HCT116 (cell line): ENCODE measurements around the gene BRIP1. TPM values are rescaled to one million over a fixed set of nuclear protein-coding genes. Genes with fewer than 3 reads are reported as not detected.

Source experiments
- ATAC-seq: fragments of 200-7000 bp; cut with Tn5 transposase; 2 replicates; pipeline ENCODE4 v1.9.1; 2020; ENCODE audit warnings: mild to moderate bottlenecking, moderate library complexity
- BruUV-seq: library from RNA; stranded (reverse); fragments of 400-500 nt; replicated peaks from 2 replicates; lab custom pipeline; 2021; lab: Mats Ljungman, UMichigan
- CTCF ChIA-PET: fragments of 300-600 bp; sonication (Branson Sonifier 250); formaldehyde crosslinking; loops from one replicate; lab custom pipeline; 2021; ENCODE audit warnings: antibody characterized with exemption; lab: Charles Lee
- POLR2A ChIA-PET: fragments of 300-600, 350-600 bp; sonication (Branson Sonifier 250); formaldehyde crosslinking; loops from one replicate; lab custom pipeline; 2021; ENCODE audit warnings: antibody characterized with exemption; lab: Charles Lee
- RAD21 ChIA-PET, 2 experiments: fragments of 300-600 bp; sonication (Branson Sonifier 250); formaldehyde crosslinking; loops; one replicate each; lab custom pipeline; 2023; ENCODE audit warnings: low total read pairs in 2 of 2; ENCODE audit not compliant: uncharacterized antibody in 2 of 2, unreplicated experiment in 2 of 2, low non-redundant PET in 1 of 2; lab: Charles Lee
- DNase-seq: peaks from one replicate; pipeline ENCODE4 v3.0.0-alpha.2; 2010; ENCODE audit warnings: low read depth, low spot score
- H2AFZ ChIP-seq: fragments of 200-600 bp; shearing (Covaris generic), sonication (generic); 2 replicates; pipeline ENCODE4 v1.6.1; 2017; ENCODE audit warnings: low read depth, mixed run types, mixed read lengths, antibody characterized with exemption, low read length; ENCODE audit not compliant: poor library complexity, severe bottlenecking
- H3K27ac ChIP-seq: 2 replicates; pipeline ENCODE4 v1.5.1; 2012; ENCODE audit warnings: low read depth, low read length
- H3K27me3 ChIP-seq: fragments of 200-600 bp; sonication (generic); 2 replicates; pipeline ENCODE4 v1.6.1; 2016; ENCODE audit warnings: mixed run types, low read length, mixed read lengths; ENCODE audit not compliant: insufficient read depth
- H3K36me3 ChIP-seq, 2 experiments: fragments of 200-500 bp in 1 of 2; fragments of 200-600 bp in 1 of 2; sonication (Bioruptor generic) in 1 of 2; sonication (generic) in 1 of 2; 2 replicates each; pipeline versions ENCODE4 v1.5.1 to v1.6.1; 2014 to 2016; ENCODE audit warnings: low read length in 2 of 2, inconsistent platforms in 1 of 2, mixed read lengths in 1 of 2, mixed run types in 1 of 2; ENCODE audit not compliant: insufficient read depth in 2 of 2, control insufficient read depth in 1 of 2
- H3K4me1 ChIP-seq, 2 experiments: fragments of 200-600 bp in 1 of 2; sonication (generic) in 1 of 2; 2 replicates each; pipeline versions ENCODE4 v1.5.1 to v1.6.1; 2012 to 2017; ENCODE audit warnings: low read length in 2 of 2, inconsistent platforms in 1 of 2, mild to moderate bottlenecking in 1 of 2, mixed read lengths in 1 of 2, mixed run types in 1 of 2, moderate library complexity in 1 of 2; ENCODE audit not compliant: insufficient read depth in 2 of 2, control insufficient read depth in 1 of 2
- H3K4me2 ChIP-seq: fragments of 200-600 bp; sonication (generic); 2 replicates; pipeline ENCODE4 v1.6.1; 2017; ENCODE audit warnings: mixed run types, low read length, mixed read lengths
- H3K4me3 ChIP-seq, 2 experiments: fragments of 200-600 bp in 1 of 2; sonication (generic) in 1 of 2; replicated peaks in 1 of 2; 2 replicates each; pipeline ENCODE4 v1.5.1; 2011 to 2016; ENCODE audit warnings: low read length in 2 of 2, control low read depth in 1 of 2, low read depth in 1 of 2, mild to moderate bottlenecking in 1 of 2, mixed read lengths in 1 of 2, mixed run types in 1 of 2
- H3K79me2 ChIP-seq: fragments of 200-600 bp; sonication (generic); 2 replicates; pipeline ENCODE4 v1.6.1; 2017; ENCODE audit warnings: mild to moderate bottlenecking, mixed run types, low read length, moderate library complexity, mixed read lengths; ENCODE audit not compliant: insufficient read depth
- H3K9ac ChIP-seq: fragments of 200-600 bp; sonication (generic); 2 replicates; pipeline ENCODE4 v1.6.1; 2016; ENCODE audit warnings: low read length, mixed read lengths
- H3K9me2 ChIP-seq: fragments of 200-600 bp; sonication (generic), shearing (Covaris generic); 2 replicates; pipeline ENCODE4 v1.6.1; 2017; ENCODE audit warnings: mixed run types, mild to moderate bottlenecking, moderate library complexity; ENCODE audit not compliant: insufficient read depth
- H3K9me3 ChIP-seq, 2 experiments: fragments of 200-500 bp in 1 of 2; fragments of 200-600 bp in 1 of 2; sonication (Bioruptor generic) in 1 of 2; sonication (generic) in 1 of 2; 2 replicates each; pipeline ENCODE4 v1.6.1; 2014 to 2017; ENCODE audit warnings: low read length in 2 of 2, mixed read lengths in 2 of 2, inconsistent platforms in 1 of 2, low read depth in 1 of 2, mild to moderate bottlenecking in 1 of 2, mixed run types in 1 of 2, moderate library complexity in 1 of 2; ENCODE audit not compliant: control insufficient read depth in 1 of 2, insufficient read depth in 1 of 2
- H4K20me1 ChIP-seq: fragments of 200-600 bp; sonication (generic), shearing (Covaris generic); 2 replicates; pipeline ENCODE4 v1.6.1; 2017; ENCODE audit warnings: mixed run types, mild to moderate bottlenecking, moderate library complexity; ENCODE audit not compliant: insufficient read depth
- CBX3 ChIP-seq: IDR thresholded peaks from 2 replicates; pipeline ENCODE4 v1.6.1; 2012; ENCODE audit warnings: low read depth
- CEBPB ChIP-seq: IDR thresholded peaks from 2 replicates; pipeline ENCODE4 v1.6.1; 2012; ENCODE audit warnings: low read depth
- EGR1 ChIP-seq: IDR thresholded peaks from 2 replicates; pipeline ENCODE4 v1.6.1; 2012; ENCODE audit warnings: low read depth
- ELF1 ChIP-seq: IDR thresholded peaks from 2 replicates; pipeline ENCODE4 v1.6.1; 2012; ENCODE audit warnings: low read depth, borderline replicate concordance
- EZH2phosphoT487 ChIP-seq: fragments of 200-600 bp; IDR thresholded peaks from 2 replicates; pipeline ENCODE4 v1.6.1; 2018; ENCODE audit warnings: antibody characterized with exemption, borderline replicate concordance
- FOSL1 ChIP-seq: IDR thresholded peaks from 2 replicates; pipeline ENCODE4 v1.6.1; 2012; ENCODE audit warnings: low read depth
- POLR2A ChIP-seq: IDR thresholded peaks from 2 replicates; pipeline ENCODE4 v1.7.0; 2011; ENCODE audit warnings: borderline replicate concordance; ENCODE audit not compliant: insufficient read depth, insufficient read length; ENCODE audit errors: extremely low read depth
- POLR2AphosphoS5 ChIP-seq: IDR thresholded peaks from 2 replicates; pipeline ENCODE4 v1.6.1; 2011; ENCODE audit warnings: mild to moderate bottlenecking, low read depth, low read length, moderate library complexity
- RAD21 ChIP-seq: IDR thresholded peaks from 2 replicates; pipeline ENCODE4 v1.6.1; 2012; ENCODE audit warnings: low read depth, mild to moderate bottlenecking
- SIN3A ChIP-seq: IDR thresholded peaks from 2 replicates; pipeline ENCODE4 v1.6.1; 2012; ENCODE audit warnings: low read depth
- SP1 ChIP-seq: IDR thresholded peaks from 2 replicates; pipeline ENCODE4 v1.6.1; 2012; ENCODE audit warnings: low read depth
- SRF ChIP-seq: IDR thresholded peaks from 2 replicates; pipeline ENCODE4 v1.6.1; 2012; ENCODE audit warnings: low read depth
- TCF7L2 ChIP-seq: IDR thresholded peaks from 2 replicates; pipeline ENCODE4 v1.7.0; 2011; ENCODE audit warnings: borderline replicate concordance, inconsistent platforms; ENCODE audit not compliant: insufficient read depth, insufficient read length; ENCODE audit errors: extremely low read depth
- YY1 ChIP-seq: IDR thresholded peaks from 2 replicates; pipeline ENCODE4 v1.6.1; 2011; ENCODE audit warnings: low read length, low read depth, moderate library complexity, mild to moderate bottlenecking; ENCODE audit not compliant: insufficient replicate concordance; ENCODE audit errors: extremely low read depth
- ZFX ChIP-seq: fragments of 450-650 bp; IDR thresholded peaks from 2 replicates; pipeline ENCODE4 v1.6.1; 2017
- intact Hi-C: fragments of 100-400 bp; cut with micrococcal nuclease; formaldehyde crosslinking; loops from 2 replicates; pipeline ENCODE4 v1.10.0; 2022
- total RNA-seq: library from RNA; stranded (reverse); gene quantifications from one replicate; pipeline ENCODE4 v1.2.1, GENCODE V29; 2021; ENCODE audit not compliant: unreplicated experiment
- TF ChIP-seq, protein P1 (sequence below): IDR thresholded peaks from 2 replicates; pipeline ENCODE4 v1.6.1; 2012; ENCODE audit warnings: low read depth
- TF ChIP-seq, protein P2 (sequence below): IDR thresholded peaks from 2 replicates; pipeline ENCODE4 v1.6.1; 2012
- TF ChIP-seq, protein P3 (sequence below): IDR thresholded peaks from 2 replicates; pipeline ENCODE4 v1.6.1; 2011; ENCODE audit warnings: mild to moderate bottlenecking, low read length, moderate library complexity; ENCODE audit not compliant: insufficient replicate concordance; ENCODE audit errors: extremely low read depth
- TF ChIP-seq, protein P4 (sequence below), 3 experiments: fragments of 200-600 bp in 1 of 3; sonication (generic) in 1 of 3; IDR thresholded peaks in 2 of 3; conservative IDR thresholded peaks in 1 of 3; 2 replicates each; pipeline ENCODE4 v1.5.1; 2012 to 2017; ENCODE audit warnings: low read depth in 2 of 3, low read length in 2 of 3, antibody characterized with exemption in 1 of 3, borderline replicate concordance in 1 of 3, control low read depth in 1 of 3, mild to moderate bottlenecking in 1 of 3, mixed read lengths in 1 of 3, mixed run types in 1 of 3, moderate library complexity in 1 of 3; ENCODE audit not compliant: insufficient read depth in 1 of 3
- TF ChIP-seq, protein P5 (sequence below): IDR thresholded peaks from 2 replicates; pipeline ENCODE4 v1.6.1; 2012

The BRIP1 gene
- total RNA-seq, 1 experiment from 2014 or later = 22.2 TPM

DNA sequence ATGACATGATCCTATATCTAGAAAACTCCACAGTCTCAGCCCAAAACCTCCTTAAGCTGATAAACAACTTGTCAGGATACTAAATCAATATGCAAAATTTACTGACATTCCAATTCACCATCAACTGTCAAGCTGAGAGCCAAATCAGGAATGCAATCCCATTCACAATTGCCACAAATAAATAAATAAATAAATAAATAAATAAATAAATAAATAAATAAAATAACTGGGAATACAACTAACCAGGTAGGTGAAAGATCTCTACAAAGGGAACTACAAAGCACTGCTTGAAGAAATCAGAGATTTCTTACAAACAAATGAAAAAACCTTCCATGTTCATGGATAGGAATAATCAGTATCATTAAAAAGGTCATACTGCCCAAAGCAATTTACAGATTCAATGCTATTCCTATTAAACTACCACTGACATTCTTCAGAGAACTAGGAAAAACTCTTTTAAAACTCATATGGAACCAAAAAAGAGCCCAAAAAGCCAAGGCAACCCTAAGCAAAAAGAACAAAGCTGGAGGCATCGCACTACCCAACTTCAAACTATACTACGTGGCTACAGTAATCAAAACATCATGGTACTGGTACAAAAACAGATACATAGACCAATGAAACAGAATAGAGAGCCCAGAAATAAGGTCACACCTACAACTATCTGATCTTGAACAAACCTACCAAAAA, 37.7 kb downstream of the BRIP1 start:
- TF ChIP-seq, protein P1, sequence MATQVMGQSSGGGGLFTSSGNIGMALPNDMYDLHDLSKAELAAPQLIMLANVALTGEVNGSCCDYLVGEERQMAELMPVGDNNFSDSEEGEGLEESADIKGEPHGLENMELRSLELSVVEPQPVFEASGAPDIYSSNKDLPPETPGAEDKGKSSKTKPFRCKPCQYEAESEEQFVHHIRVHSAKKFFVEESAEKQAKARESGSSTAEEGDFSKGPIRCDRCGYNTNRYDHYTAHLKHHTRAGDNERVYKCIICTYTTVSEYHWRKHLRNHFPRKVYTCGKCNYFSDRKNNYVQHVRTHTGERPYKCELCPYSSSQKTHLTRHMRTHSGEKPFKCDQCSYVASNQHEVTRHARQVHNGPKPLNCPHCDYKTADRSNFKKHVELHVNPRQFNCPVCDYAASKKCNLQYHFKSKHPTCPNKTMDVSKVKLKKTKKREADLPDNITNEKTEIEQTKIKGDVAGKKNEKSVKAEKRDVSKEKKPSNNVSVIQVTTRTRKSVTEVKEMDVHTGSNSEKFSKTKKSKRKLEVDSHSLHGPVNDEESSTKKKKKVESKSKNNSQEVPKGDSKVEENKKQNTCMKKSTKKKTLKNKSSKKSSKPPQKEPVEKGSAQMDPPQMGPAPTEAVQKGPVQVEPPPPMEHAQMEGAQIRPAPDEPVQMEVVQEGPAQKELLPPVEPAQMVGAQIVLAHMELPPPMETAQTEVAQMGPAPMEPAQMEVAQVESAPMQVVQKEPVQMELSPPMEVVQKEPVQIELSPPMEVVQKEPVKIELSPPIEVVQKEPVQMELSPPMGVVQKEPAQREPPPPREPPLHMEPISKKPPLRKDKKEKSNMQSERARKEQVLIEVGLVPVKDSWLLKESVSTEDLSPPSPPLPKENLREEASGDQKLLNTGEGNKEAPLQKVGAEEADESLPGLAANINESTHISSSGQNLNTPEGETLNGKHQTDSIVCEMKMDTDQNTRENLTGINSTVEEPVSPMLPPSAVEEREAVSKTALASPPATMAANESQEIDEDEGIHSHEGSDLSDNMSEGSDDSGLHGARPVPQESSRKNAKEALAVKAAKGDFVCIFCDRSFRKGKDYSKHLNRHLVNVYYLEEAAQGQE = no peak
- TF ChIP-seq EZH2phosphoT487 (no peak), POLR2AphosphoS5 (no peak), SIN3A (no peak), EGR1 (no peak), POLR2A (no peak), CBX3 (no peak), RAD21 (no peak), TCF7L2 (no peak), CEBPB (no peak), YY1 (no peak), SRF (no peak), SP1 (no peak), ZFX (no peak), FOSL1 (no peak), ELF1 (no peak)
- TF ChIP-seq, protein P2, sequence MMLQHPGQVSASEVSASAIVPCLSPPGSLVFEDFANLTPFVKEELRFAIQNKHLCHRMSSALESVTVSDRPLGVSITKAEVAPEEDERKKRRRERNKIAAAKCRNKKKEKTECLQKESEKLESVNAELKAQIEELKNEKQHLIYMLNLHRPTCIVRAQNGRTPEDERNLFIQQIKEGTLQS = no peak
- TF ChIP-seq, protein P3, sequence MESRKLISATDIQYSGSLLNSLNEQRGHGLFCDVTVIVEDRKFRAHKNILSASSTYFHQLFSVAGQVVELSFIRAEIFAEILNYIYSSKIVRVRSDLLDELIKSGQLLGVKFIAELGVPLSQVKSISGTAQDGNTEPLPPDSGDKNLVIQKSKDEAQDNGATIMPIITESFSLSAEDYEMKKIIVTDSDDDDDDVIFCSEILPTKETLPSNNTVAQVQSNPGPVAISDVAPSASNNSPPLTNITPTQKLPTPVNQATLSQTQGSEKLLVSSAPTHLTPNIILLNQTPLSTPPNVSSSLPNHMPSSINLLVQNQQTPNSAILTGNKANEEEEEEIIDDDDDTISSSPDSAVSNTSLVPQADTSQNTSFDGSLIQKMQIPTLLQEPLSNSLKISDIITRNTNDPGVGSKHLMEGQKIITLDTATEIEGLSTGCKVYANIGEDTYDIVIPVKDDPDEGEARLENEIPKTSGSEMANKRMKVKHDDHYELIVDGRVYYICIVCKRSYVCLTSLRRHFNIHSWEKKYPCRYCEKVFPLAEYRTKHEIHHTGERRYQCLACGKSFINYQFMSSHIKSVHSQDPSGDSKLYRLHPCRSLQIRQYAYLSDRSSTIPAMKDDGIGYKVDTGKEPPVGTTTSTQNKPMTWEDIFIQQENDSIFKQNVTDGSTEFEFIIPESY = no peak
- TF ChIP-seq, protein P4, sequence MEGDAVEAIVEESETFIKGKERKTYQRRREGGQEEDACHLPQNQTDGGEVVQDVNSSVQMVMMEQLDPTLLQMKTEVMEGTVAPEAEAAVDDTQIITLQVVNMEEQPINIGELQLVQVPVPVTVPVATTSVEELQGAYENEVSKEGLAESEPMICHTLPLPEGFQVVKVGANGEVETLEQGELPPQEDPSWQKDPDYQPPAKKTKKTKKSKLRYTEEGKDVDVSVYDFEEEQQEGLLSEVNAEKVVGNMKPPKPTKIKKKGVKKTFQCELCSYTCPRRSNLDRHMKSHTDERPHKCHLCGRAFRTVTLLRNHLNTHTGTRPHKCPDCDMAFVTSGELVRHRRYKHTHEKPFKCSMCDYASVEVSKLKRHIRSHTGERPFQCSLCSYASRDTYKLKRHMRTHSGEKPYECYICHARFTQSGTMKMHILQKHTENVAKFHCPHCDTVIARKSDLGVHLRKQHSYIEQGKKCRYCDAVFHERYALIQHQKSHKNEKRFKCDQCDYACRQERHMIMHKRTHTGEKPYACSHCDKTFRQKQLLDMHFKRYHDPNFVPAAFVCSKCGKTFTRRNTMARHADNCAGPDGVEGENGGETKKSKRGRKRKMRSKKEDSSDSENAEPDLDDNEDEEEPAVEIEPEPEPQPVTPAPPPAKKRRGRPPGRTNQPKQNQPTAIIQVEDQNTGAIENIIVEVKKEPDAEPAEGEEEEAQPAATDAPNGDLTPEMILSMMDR (IDR thresholded peaks at IDR 0.05 in 2 of 3, conservative IDR thresholded peaks at IDR 0.05 in 1 of 3; ENCODE audit: borderline replicate concordance in 1 of 3, insufficient read depth in 1 of 3, low read depth in 2 of 3, low read length in 2 of 3) = no peak
- TF ChIP-seq, protein P5, sequence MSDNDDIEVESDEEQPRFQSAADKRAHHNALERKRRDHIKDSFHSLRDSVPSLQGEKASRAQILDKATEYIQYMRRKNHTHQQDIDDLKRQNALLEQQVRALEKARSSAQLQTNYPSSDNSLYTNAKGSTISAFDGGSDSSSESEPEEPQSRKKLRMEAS = no peak
- no TSS peak for BruUV-seq

More for the DNA sequence above, 37.7 kb downstream of the BRIP1 start:
- ATAC-seq (no peak), DNase-seq (no peak)
- no peaks in the 10 kb centered on the region for H3K4me1 ChIP-seq
- no peak overlapping the region for H3K4me2 ChIP-seq
- H3K27ac ChIP-seq = no peak overlapping the region
- peaks cover 0 to 4% of the 10 kb centered on the region in 2 experiments; a peak in 1 of 4 replicates for H3K9me3 ChIP-seq
- peaks cover 0 to 11% of the 10 kb centered on the region in 2 experiments; a peak in 1 of 4 replicates for H3K36me3 ChIP-seq
- CTCF ChIA-PET = no interaction called here
- no peak overlapping the region for H3K9ac ChIP-seq
- intact Hi-C loops = no loop called here
- H3K27me3 ChIP-seq = no peaks in the 10 kb centered on the region
- POLR2A ChIA-PET = no interaction called here
- H3K4me3 ChIP-seq = no peak overlapping the region
- RAD21 ChIA-PET = no interaction called here
- peaks cover 21% of the 10 kb centered on the region for H3K79me2 ChIP-seq
- H4K20me1 ChIP-seq = no peaks in the 10 kb centered on the region
- no peak overlapping the region for H2AFZ ChIP-seq
- no peaks in the 10 kb centered on the region for H3K9me2 ChIP-seq
